Panc1 (cell line): ENCODE results near the gene KIAA1958.

Experiments
- POLR2AphosphoS5 ChIP-seq: IDR thresholded peaks from 2 replicates; pipeline ENCODE4 v1.6.1; 2012; ENCODE audit warnings: mild to moderate bottlenecking, low read depth, low read length, moderate library complexity
- REST ChIP-seq, 2 experiments: IDR thresholded peaks; 2 replicates each; pipeline ENCODE4 v1.6.1; 2011 to 2012; ENCODE audit warnings: low read depth in 2 of 2, control low read depth in 1 of 2, low read length in 1 of 2, mild to moderate bottlenecking in 1 of 2, moderate library complexity in 1 of 2; ENCODE audit not compliant: insufficient read depth in 1 of 2
- TF ChIP-seq, protein P1 (sequence below): fragments of 450-650 bp; IDR thresholded peaks from 2 replicates; pipeline ENCODE4 v1.5.1; 2017; ENCODE audit warnings: mild to moderate bottlenecking

- TF ChIP-seq POLR2AphosphoS5 (no peak), REST (IDR thresholded peaks at IDR 0.05; ENCODE audit: insufficient read depth in 1 of 2, low read depth in 2 of 2, low read length in 1 of 2) (no peak)
- TF ChIP-seq, protein P1, sequence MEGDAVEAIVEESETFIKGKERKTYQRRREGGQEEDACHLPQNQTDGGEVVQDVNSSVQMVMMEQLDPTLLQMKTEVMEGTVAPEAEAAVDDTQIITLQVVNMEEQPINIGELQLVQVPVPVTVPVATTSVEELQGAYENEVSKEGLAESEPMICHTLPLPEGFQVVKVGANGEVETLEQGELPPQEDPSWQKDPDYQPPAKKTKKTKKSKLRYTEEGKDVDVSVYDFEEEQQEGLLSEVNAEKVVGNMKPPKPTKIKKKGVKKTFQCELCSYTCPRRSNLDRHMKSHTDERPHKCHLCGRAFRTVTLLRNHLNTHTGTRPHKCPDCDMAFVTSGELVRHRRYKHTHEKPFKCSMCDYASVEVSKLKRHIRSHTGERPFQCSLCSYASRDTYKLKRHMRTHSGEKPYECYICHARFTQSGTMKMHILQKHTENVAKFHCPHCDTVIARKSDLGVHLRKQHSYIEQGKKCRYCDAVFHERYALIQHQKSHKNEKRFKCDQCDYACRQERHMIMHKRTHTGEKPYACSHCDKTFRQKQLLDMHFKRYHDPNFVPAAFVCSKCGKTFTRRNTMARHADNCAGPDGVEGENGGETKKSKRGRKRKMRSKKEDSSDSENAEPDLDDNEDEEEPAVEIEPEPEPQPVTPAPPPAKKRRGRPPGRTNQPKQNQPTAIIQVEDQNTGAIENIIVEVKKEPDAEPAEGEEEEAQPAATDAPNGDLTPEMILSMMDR: no peak
Measured at GRCh38 chr9:112485574-112485973, 1.1 kb upstream of the KIAA1958 start.
